Caco-2 (cell line): ENCODE data around the gene MARCHF4. TPM values are rescaled to one million over a fixed set of nuclear protein-coding genes. Genes with fewer than 3 reads are reported as not detected.

Source experiments
- BruUV-seq: library from RNA; stranded (reverse); fragments of 400-500 nt; replicated peaks from 2 replicates; lab custom pipeline; 2021; lab: Mats Ljungman, UMichigan
- CTCF ChIA-PET: fragments of 300-600 bp; sonication (Branson Sonifier 250); formaldehyde crosslinking; loops from one replicate; lab custom pipeline; 2022; ENCODE audit warnings: antibody characterized with exemption; lab: Charles Lee
- POLR2A ChIA-PET: fragments of 300-600 bp; sonication (Branson Sonifier 250); formaldehyde crosslinking; loops from one replicate; lab custom pipeline; 2022; ENCODE audit warnings: antibody characterized with exemption; lab: Charles Lee
- DNase-seq, 2 experiments: peaks; one replicate each; pipeline versions ENCODE4 v3.0.0 to v3.0.0-alpha.2; 2020 to 2022
- H3K27me3 ChIP-seq: replicated peaks from 2 replicates; pipeline ENCODE4 v1.6.0; 2011; ENCODE audit warnings: low read length; ENCODE audit not compliant: control insufficient read depth, insufficient read depth
- H3K36me3 ChIP-seq: 2 replicates; pipeline ENCODE4 v1.5.1; 2011; ENCODE audit warnings: low read length; ENCODE audit not compliant: control insufficient read depth, insufficient read depth
- H3K4me1 ChIP-seq: fragments of 250-450 bp; sonication (Bioruptor Pico); 2 replicates; pipeline ENCODE4 v1.5.1; 2020; ENCODE audit warnings: mild to moderate bottlenecking
- H3K4me3 ChIP-seq: 2 replicates; pipeline ENCODE4 v1.5.1; 2011; ENCODE audit warnings: low read depth, mild to moderate bottlenecking, control low read depth, low read length
- H3K9me3 ChIP-seq: fragments of 250-450 bp; sonication (Bioruptor Pico); 2 replicates; pipeline ENCODE4 v1.5.1; 2020; ENCODE audit warnings: mild to moderate bottlenecking, moderate library complexity
- H3K27ac Mint-ChIP-seq: one replicate; pipeline ENCODE4 v1.8.0; 2022; ENCODE audit warnings: mixed read lengths; ENCODE audit not compliant: unreplicated experiment
- H3K27me3 Mint-ChIP-seq: one replicate; pipeline ENCODE4 v1.8.0; 2022; ENCODE audit warnings: mixed read lengths; ENCODE audit not compliant: insufficient read depth, unreplicated experiment
- H3K36me3 Mint-ChIP-seq: one replicate; pipeline ENCODE4 v1.8.0; 2022; ENCODE audit warnings: mild to moderate bottlenecking, mixed read lengths; ENCODE audit not compliant: insufficient read depth, unreplicated experiment
- H3K4me1 Mint-ChIP-seq: one replicate; pipeline ENCODE4 v1.8.0; 2022; ENCODE audit warnings: low read depth, mixed read lengths; ENCODE audit not compliant: unreplicated experiment
- H3K4me3 Mint-ChIP-seq: one replicate; pipeline ENCODE4 v1.8.0; 2022; ENCODE audit warnings: mild to moderate bottlenecking, moderate library complexity, mixed read lengths; ENCODE audit not compliant: unreplicated experiment
- H3K9me3 Mint-ChIP-seq: one replicate; pipeline ENCODE4 v1.8.0; 2022; ENCODE audit warnings: mixed read lengths; ENCODE audit not compliant: unreplicated experiment
- intact Hi-C: fragments of 100-400 bp; cut with micrococcal nuclease; formaldehyde crosslinking; loops from one replicate; pipeline ENCODE4 v1.10.0; 2022; ENCODE audit not compliant: unreplicated experiment
- total RNA-seq: library from RNA; stranded (reverse); gene quantifications from 2 replicates; pipeline ENCODE4 v1.2.3, GENCODE V29; 2022
- TF ChIP-seq, protein P1 (sequence below), 2 experiments: fragments of 200-600 bp in 1 of 2; IDR thresholded peaks; 1 replicate in 1 of 2; 2 replicates in 1 of 2; pipeline versions ENCODE4 v1.5.1 to v1.8.0; 2011 to 2022; ENCODE audit warnings: antibody characterized with exemption in 1 of 2, control low read depth in 1 of 2, inconsistent platforms in 1 of 2, low read depth in 1 of 2, low read length in 1 of 2, mild to moderate bottlenecking in 1 of 2, moderate library complexity in 1 of 2; ENCODE audit not compliant: insufficient read depth in 1 of 2, severe bottlenecking in 1 of 2, unreplicated experiment in 1 of 2

The MARCHF4 gene
- total RNA-seq, 1 experiment from 2014 or later = not detected

GRCh38 chr2:216327447-216327935, 44.8 kb downstream of the MARCHF4 start:
- H3K4me3 ChIP-seq = no peak overlapping the region
- Mint-ChIP-seq H3K27me3 (peaks cover 13% of the 10 kb centered on the region), H3K27ac (no peak overlapping the region), H3K4me3 (no peak overlapping the region), H3K9me3 (no peaks in the 10 kb centered on the region), H3K4me1 (no peaks in the 10 kb centered on the region), H3K36me3 (no peaks in the 10 kb centered on the region)
- no peaks in the 10 kb centered on the region for H3K9me3 ChIP-seq
- TF ChIP-seq, protein P1, sequence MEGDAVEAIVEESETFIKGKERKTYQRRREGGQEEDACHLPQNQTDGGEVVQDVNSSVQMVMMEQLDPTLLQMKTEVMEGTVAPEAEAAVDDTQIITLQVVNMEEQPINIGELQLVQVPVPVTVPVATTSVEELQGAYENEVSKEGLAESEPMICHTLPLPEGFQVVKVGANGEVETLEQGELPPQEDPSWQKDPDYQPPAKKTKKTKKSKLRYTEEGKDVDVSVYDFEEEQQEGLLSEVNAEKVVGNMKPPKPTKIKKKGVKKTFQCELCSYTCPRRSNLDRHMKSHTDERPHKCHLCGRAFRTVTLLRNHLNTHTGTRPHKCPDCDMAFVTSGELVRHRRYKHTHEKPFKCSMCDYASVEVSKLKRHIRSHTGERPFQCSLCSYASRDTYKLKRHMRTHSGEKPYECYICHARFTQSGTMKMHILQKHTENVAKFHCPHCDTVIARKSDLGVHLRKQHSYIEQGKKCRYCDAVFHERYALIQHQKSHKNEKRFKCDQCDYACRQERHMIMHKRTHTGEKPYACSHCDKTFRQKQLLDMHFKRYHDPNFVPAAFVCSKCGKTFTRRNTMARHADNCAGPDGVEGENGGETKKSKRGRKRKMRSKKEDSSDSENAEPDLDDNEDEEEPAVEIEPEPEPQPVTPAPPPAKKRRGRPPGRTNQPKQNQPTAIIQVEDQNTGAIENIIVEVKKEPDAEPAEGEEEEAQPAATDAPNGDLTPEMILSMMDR (IDR thresholded peaks at IDR 0.05; ENCODE audit: insufficient read depth in 1 of 2, low read depth in 1 of 2, low read length in 1 of 2, severe bottlenecking in 1 of 2, unreplicated experiment in 1 of 2) = no peak
- intact Hi-C loops = no loop called here
- DNase-seq = no peak
- CTCF ChIA-PET = interaction anchor here (0.6 kb wide), 1 partner anchor 379 kb away, joined by 4 read pairs; no protein-coding TSS in a partner anchor
- POLR2A ChIA-PET = no interaction called here
- no peaks in the 10 kb centered on the region for H3K27me3 ChIP-seq
- no peaks in the 10 kb centered on the region for H3K4me1 ChIP-seq
- no peaks in the 10 kb centered on the region for H3K36me3 ChIP-seq
- BruUV-seq = no TSS peak

Other genes with a start within 250 kb of the MARCHF4 start
- gene SMARCAL1, start 40.0 kb upstream of the MARCHF4 start, total RNA-seq = 24.1 and 26.0 TPM in 2 replicates
- 2,873 and 2,887 TPM in 2 replicates for gene RPL37A, start 126.4 kb upstream of the MARCHF4 start, total RNA-seq